Activated T-cell treated with anti-CD3 and anti-CD28 coated beads, Interleukin-2, amount 50 U/mL, for 1 hour (primary cell): ENCODE measurements around the gene FAM124A.

Experiments used
- DNase-seq: peaks from one replicate; pipeline ENCODE4 v3.0.0-alpha.2; 2020

Gene FAM124A

DNA sequence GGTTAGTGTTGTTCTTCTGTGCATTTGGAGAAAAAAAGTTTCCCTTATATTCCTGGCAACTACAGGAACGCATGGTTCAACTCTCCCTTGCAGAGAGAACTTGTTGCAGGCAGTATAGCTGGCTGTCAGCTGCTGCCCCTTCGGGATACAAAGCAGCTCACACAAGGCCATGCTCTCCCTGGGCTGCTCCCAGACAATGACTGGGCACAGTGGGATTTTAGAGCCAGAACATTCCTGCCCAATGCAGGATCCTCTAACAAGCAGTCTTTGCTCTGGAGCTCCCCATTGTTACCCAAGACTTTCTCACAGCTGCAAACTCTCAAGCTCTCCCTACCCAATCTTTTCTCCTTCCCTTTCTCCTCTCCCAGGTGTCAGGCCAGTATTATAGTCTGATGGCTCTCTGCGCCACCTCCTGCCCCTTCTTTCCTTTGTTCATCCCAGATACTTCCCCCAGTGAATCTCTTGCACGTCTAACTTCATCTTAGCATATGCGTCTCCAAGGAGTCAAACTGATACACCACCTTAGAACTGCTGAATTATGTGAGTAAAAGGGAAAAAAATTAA is 89.8 kb downstream of the FAM124A start:
- no peak for DNase-seq

- DNase-seq: no peak
These were observed 91.4 kb downstream of the FAM124A start for GRCh38 chr13:51313619-51314018.

DNA sequence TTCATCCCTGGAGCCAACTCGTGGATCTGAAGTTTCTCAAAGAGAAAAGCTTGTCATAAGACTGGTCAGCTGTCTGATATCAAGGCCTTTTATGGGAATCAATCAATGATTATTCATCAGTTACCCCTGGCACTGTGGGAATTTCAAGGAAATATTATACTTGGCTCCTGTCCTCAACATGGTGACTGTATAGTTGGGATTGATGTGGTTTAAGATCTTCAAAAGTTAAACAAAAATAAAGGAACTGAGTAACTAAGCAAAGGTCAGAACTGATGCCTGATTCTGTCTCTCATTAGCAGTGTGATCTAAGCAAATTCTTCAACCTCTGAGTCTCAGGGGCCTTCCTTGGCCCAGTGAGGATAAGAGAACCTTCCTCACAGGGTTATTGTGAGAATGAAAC is 95.1 kb downstream of the FAM124A start:
- DNase-seq: no peak

DNA sequence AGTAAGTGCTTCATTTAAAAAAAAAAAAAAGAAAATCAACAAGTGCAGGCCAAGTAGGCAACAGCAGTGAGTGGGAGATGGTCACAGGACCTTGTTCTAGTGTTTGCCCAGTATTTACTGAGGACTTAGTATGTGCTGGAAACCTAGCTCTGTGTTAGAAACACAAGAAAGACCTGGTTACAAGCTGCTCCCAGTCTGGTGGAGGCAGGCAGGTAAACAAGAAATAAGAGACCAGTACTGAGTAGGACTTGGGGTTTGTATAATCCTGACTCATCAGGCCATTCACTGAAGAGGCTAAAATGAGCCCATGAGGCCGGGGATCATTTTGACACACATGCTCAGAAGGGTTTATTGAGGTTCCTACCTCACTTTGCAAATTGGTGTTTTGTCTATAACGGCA is 95.8 kb downstream of the FAM124A start:
- DNase-seq: no peak

- DNase-seq: no peak
These were observed 96.7 kb downstream of the FAM124A start for GRCh38 chr13:51318876-51319275.

DNA sequence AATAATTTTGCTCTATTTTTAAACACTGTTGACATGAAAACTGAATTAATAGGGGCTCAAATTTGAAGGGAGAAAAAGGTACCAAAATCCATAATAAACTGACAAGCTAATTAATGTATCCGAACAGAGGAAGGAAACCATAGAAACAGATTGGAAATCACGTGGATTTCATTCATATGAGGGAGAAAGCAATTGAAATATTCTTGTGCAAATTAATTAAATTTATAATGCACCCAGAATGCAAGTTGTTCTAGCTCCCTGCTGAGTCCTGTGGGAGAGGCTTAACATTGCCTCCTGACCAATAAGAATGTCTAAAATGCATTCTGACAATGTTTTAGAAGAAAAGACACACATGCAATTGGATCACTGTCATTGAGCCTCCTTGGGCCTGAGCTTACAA is 99.6 kb downstream of the FAM124A start:
- DNase-seq: no peak

GRCh38 chr13:51322826-51323225 is 100.6 kb downstream of the FAM124A start:
- no peak for DNase-seq

DNA sequence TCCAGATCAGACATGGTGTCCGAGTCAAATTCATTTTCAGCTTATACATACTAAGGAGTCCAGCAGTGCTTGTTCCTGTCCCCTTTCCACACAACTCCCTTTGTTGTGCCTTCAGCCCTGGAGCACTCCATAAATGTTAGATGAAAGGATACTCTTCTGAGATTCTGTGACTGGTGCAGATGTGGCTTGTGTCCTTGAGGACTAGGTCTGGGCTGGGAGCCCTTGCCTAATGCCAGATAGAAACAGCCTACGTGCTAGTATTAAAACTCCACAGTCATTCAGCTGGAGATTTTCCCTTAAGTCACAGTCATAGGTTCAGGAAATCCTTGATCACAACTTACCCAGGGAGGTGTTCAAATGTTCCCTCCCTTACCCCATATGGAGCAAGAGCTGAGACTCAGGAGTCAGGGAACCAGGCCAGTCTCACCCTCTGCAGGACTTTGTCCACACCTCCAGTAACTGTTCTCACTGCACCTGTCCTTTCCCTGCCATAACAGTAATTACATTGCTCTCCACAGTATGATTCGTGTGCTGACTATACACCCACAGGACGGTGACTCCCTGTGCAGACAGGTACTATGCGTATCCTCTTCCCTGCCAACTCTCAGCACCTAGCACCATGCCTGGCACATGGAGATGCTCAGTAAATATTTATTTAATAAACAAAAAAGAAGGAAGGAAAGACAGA is 101.8 kb downstream of the FAM124A start:
- DNase-seq: no peak

GRCh38 chr13:51324714-51325420 is 102.7 kb downstream of the FAM124A start:
- no peak for DNase-seq

GRCh38 chr13:51325837-51326236 is 103.6 kb downstream of the FAM124A start:
- no peak for DNase-seq

DNA sequence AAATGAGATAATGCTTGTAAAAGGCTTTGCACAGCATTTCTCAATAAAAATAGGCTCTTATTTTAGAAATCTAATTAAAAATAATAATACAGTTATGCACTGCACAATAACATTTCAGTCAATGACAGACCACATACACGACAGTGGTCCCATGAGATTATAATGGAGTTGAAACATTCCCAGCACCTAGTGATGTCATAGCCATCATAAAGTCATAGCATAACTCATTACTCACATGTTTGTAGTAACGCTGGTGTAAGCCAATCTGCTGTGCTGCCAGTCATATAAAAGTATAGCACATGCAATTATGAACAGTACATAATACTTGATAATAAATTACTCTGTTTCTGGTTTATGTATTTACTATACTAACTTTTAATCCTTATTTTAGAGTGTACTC is 104.6 kb downstream of the FAM124A start:
- no peak for DNase-seq

- DNase-seq: no peak
These were observed 105.8 kb downstream of the FAM124A start for GRCh38 chr13:51327961-51328360.

GRCh38 chr13:51328488-51328887 is 106.3 kb downstream of the FAM124A start:
- DNase-seq: no peak

- DNase-seq: no peak
These were observed 107.4 kb downstream of the FAM124A start for GRCh38 chr13:51329606-51330005.

- no peak for DNase-seq
These were observed 108.6 kb downstream of the FAM124A start for GRCh38 chr13:51330791-51331190.

DNA sequence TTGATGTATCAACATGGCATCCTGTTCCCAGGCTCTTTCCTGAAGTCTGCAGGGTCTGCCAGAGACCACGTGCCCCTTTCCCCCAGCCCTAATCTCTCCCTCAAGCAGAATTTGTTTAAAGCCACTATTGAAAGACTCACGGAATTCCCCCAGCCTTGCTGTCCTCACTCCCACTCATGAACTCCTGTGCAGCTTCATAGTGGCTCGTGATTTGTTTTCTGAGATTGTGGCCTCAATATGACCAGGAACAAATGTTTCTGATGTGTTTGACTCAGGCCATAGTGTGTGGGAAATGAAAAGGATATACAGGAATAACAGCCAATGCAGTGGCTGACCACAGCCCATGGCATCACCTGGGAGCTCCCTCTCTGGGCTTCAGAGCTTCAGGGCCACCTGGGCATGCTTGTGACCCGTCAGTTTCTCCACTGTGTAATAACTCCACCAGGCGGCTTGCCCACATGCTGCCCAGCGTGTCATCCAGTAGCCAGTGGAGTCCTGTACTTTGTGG is 109.2 kb downstream of the FAM124A start:
- DNase-seq: no peak

- no peak for DNase-seq
These were observed 110.6 kb downstream of the FAM124A start for GRCh38 chr13:51332566-51333361.

- DNase-seq: no peak
These were observed 111.2 kb downstream of the FAM124A start for GRCh38 chr13:51333421-51333820.

DNA sequence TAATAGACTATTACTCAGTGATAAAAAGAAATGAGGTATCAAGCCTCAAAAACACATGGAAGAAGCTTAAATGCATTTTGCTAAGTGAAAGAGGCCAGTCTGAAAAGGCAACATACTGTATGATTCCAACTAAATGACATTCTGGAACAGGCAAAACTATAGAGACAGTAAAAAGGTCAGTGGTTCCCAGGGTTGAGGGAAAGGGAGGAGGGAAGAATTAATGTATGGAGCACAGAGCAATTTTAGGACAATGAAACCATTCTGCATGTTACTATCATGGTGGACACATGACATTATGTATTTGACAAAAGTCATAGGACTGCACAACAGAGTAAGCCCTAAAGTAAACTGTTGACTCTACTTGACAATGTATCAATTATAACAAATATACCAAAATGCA is 111.6 kb downstream of the FAM124A start:
- DNase-seq: no peak
